ENCODE measurements around the gene LRP1B. TPM values are rescaled to one million over a fixed set of nuclear protein-coding genes. Genes with fewer than 3 reads are reported as not detected.

LRP1B gene
- total and polyA plus RNA-seq, 2 of the 8 experiments (the other 6 are each of a cell fraction or from before 2014, with no cell fraction given), result 0.03 TPM; not detected in 1

DNA sequence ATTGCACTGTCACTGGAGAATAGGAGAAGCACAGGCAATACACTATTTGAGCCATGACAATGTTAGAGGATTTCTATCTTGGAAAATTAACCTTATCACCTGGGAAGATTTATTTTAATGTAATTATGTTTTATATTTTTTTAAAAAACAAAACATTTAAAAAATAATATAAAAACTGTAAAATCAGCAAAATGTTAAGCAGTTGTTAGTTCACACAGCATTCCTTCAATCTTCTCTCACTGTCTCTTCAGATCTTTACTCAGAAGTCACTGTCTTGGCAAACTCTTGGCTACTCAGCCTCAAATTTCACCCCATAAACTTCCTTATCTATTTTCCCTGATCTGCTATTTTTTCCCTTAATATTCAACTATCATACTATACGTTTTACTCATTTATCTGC, 1322.6 kb downstream of the LRP1B start:
- H3K4me2 ChIP-seq (ENCODE audit: insufficient read depth in 1 of 2, low read depth in 2 of 2, low read length in 2 of 2), result no peak overlapping the region
- TF ChIP-seq EP300 (IDR thresholded peaks at IDR 0.05; ENCODE audit: borderline replicate concordance in 1 of 2, low read depth in 2 of 2, low read length in 2 of 2), result no peak
- no peak for TF ChIP-seq POLR2A (IDR thresholded peaks at IDR 0.05; ENCODE audit: control extremely low read depth in 1 of 2, low read depth in 2 of 2, low read length in 2 of 2)
- no peak for TF ChIP-seq TBP (IDR thresholded peaks at IDR 0.05; ENCODE audit: low read depth, low read length)
- TF ChIP-seq BCL11A (IDR thresholded peaks at IDR 0.05; ENCODE audit: low read depth in 2 of 2, low read length in 2 of 2), result no peak
- no peak for TF ChIP-seq RXRA (IDR thresholded peaks at IDR 0.05; ENCODE audit: insufficient read depth, low read depth, low read length)
- TF ChIP-seq HDAC2 (IDR thresholded peaks at IDR 0.05; ENCODE audit: borderline replicate concordance in 1 of 2, low read depth in 2 of 2, low read length in 2 of 2), result no peak
- TF ChIP-seq KDM5A (IDR thresholded peaks at IDR 0.05; ENCODE audit: low read length), result no peak
- TF ChIP-seq, protein P1, sequence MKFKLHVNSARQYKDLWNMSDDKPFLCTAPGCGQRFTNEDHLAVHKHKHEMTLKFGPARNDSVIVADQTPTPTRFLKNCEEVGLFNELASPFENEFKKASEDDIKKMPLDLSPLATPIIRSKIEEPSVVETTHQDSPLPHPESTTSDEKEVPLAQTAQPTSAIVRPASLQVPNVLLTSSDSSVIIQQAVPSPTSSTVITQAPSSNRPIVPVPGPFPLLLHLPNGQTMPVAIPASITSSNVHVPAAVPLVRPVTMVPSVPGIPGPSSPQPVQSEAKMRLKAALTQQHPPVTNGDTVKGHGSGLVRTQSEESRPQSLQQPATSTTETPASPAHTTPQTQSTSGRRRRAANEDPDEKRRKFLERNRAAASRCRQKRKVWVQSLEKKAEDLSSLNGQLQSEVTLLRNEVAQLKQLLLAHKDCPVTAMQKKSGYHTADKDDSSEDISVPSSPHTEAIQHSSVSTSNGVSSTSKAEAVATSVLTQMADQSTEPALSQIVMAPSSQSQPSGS (IDR thresholded peaks at IDR 0.05; ENCODE audit: low read length), result no peak
- TF ChIP-seq, protein P2, sequence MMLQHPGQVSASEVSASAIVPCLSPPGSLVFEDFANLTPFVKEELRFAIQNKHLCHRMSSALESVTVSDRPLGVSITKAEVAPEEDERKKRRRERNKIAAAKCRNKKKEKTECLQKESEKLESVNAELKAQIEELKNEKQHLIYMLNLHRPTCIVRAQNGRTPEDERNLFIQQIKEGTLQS (IDR thresholded peaks at IDR 0.05; ENCODE audit: insufficient read depth, low read depth, low read length), result no peak
- no peak for TF ChIP-seq HDAC6 (IDR thresholded peaks at IDR 0.05; ENCODE audit: low read depth, low read length)
- no peak for TF ChIP-seq CHD1 (IDR thresholded peaks at IDR 0.05; ENCODE audit: low read depth, low read length)

More for the DNA sequence above, 1322.6 kb downstream of the LRP1B start:
- Histone ChIP-seq H2BK120ac (replicated peaks; ENCODE audit: low read depth, low read length) (no peak overlapping the region), H3K18ac (ENCODE audit: extremely low read depth, low read length) (no peak overlapping the region), H3K79me2 (ENCODE audit: control insufficient read depth in 1 of 2, insufficient read depth in 2 of 2, low read length in 2 of 2) (no peaks in the 10 kb centered on the region), H4K20me1 (replicated peaks in 1 of 2; ENCODE audit: control insufficient read depth in 1 of 2, insufficient read depth in 2 of 2, low read length in 2 of 2) (no peaks in the 10 kb centered on the region), H4K91ac (replicated peaks; ENCODE audit: insufficient read length, low read length) (no peak overlapping the region), H3K23me2 (ENCODE audit: low read depth, low read length) (no peaks in the 10 kb centered on the region), H3K36me3 (ENCODE audit: control insufficient read depth in 2 of 4, insufficient read depth in 4 of 4, low read length in 3 of 4) (no peaks in the 10 kb centered on the region), H2BK12ac (ENCODE audit: low read depth, low read length) (no peak overlapping the region), H2BK5ac (ENCODE audit: low read depth, low read length) (no peak overlapping the region), H3K9ac (replicated peaks in 1 of 4; ENCODE audit: extremely low read depth in 1 of 4, low read depth in 3 of 4, low read length in 3 of 4) (no peak overlapping the region), H3K27me3 (replicated peaks in 1 of 4; ENCODE audit: control insufficient read depth in 3 of 4, extremely low read depth in 1 of 4, insufficient read depth in 3 of 4, low read length in 3 of 4) (no peaks in the 10 kb centered on the region), H2AFZ (ENCODE audit: low read length) (no peak overlapping the region), H4K5ac (ENCODE audit: insufficient read length, low read depth, low read length) (no peak overlapping the region), H3K9me3 (ENCODE audit: insufficient read depth in 2 of 2, low read depth in 1 of 2, low read length in 1 of 2) (no peaks in the 10 kb centered on the region), H3K56ac (replicated peaks; ENCODE audit: insufficient read length, low read depth, low read length) (no peak overlapping the region), H2BK15ac (ENCODE audit: low read length) (no peak overlapping the region), H4K8ac (ENCODE audit: extremely low read depth, insufficient read depth, low read length) (no peak overlapping the region), H3K4me3 (ENCODE audit: extremely low read depth in 1 of 4, insufficient read depth in 2 of 4, low read depth in 3 of 4, low read length in 4 of 4) (no peak overlapping the region), H3K79me1 (ENCODE audit: low read depth, low read length) (no peaks in the 10 kb centered on the region), H3K23ac (ENCODE audit: insufficient read length) (no peak overlapping the region), H3K14ac (ENCODE audit: insufficient read length) (no peak overlapping the region), H3K4ac (replicated peaks; ENCODE audit: insufficient read length, low read depth, low read length) (no peak overlapping the region), H2BK20ac (ENCODE audit: low read length) (no peak overlapping the region), H3K4me1 (replicated peaks in 1 of 4; ENCODE audit: control insufficient read depth in 3 of 4, insufficient read depth in 4 of 4, low read length in 3 of 4) (no peaks in the 10 kb centered on the region), H2AK5ac (ENCODE audit: low read depth, low read length) (no peak overlapping the region), H3K27ac (ENCODE audit: low read depth, low read length) (no peak overlapping the region)
- FAIRE-seq (no peak), DNase-seq (ENCODE audit: low read depth in 1 of 2, low spot score in 2 of 2) (no peak)
- CTCF ChIA-PET (ENCODE audit: partially characterized antibody), result interaction anchor here (0.6 to 2.6 kb wide), 13 partner anchors 9 to 1866 kb away, joined by 3 to 11 read pairs (median 3); no protein-coding TSS in a partner anchor
- WGBS, 2 experiments (ENCODE audit: extremely low coverage in 1 of 2, insufficient coverage in 1 of 2, insufficient read length in 1 of 2, insufficient replicate concordance in 2 of 2, low coverage in 1 of 2, low lambda C conversion rate in 2 of 2, missing lambda C conversion rate in 1 of 2), result 74 to 100% methylated on average over 1 of the region's 1 CpG
- POLR2A ChIA-PET (ENCODE audit: partially characterized antibody), result interaction anchor here (0.6 kb wide), 1 partner anchor 11 kb away, joined by 3 read pairs; no protein-coding TSS in a partner anchor

Measured in H1 (cell line).